Measurements from ENCODE around the gene FLT1. TPM values are rescaled to one million over a fixed set of nuclear protein-coding genes. Genes with fewer than 3 reads are reported as not detected.

FLT1 gene
- total RNA-seq, 1 experiment from 2014 or later = not detected

GRCh38 chr13:28357247-28357825, 137.6 kb downstream of the FLT1 start:
- no TSS peak for BruUV-seq (replicated peaks)
- Mint-ChIP-seq H3K4me3 (ENCODE audit: low read depth, unreplicated experiment) (no peak overlapping the region), H3K4me1 (ENCODE audit: low read depth, unreplicated experiment) (no peaks in the 10 kb centered on the region), H3K36me3 (ENCODE audit: insufficient read depth, unreplicated experiment) (no peaks in the 10 kb centered on the region), H3K27me3 (ENCODE audit: unreplicated experiment) (peaks cover 7% of the 10 kb centered on the region), H3K27ac (ENCODE audit: unreplicated experiment) (no peak overlapping the region), H3K9me3 (ENCODE audit: low read depth, unreplicated experiment) (no peaks in the 10 kb centered on the region)
- CTCF ChIA-PET = interaction anchor here (0.6 kb wide), 1 partner anchor 77 kb away, joined by 7 read pairs; no protein-coding TSS in a partner anchor
- DNase-seq = no peak
- no peak for TF ChIP-seq CTCF (IDR thresholded peaks at IDR 0.05; ENCODE audit: unreplicated experiment)
- intact Hi-C loops (cut with micrococcal nuclease; ENCODE audit: unreplicated experiment) = no loop called here

- intact Hi-C loops (cut with micrococcal nuclease; ENCODE audit: unreplicated experiment) = no loop called here
- CTCF ChIA-PET = interaction anchor here (0.6 kb wide), 1 partner anchor 76 kb away, joined by 7 read pairs; no protein-coding TSS in a partner anchor
These were observed 138.3 kb downstream of the FLT1 start for GRCh38 chr13:28356561-28357021.

GRCh38 chr13:28355822-28356371, 139.0 kb downstream of the FLT1 start:
- TF ChIP-seq CTCF (IDR thresholded peaks at IDR 0.05; ENCODE audit: unreplicated experiment) = no peak
- CTCF ChIA-PET = no interaction called here
- no peak for DNase-seq
- BruUV-seq (replicated peaks) = no TSS peak
- Mint-ChIP-seq H3K27me3 (ENCODE audit: unreplicated experiment) (peaks cover 5% of the 10 kb centered on the region), H3K27ac (ENCODE audit: unreplicated experiment) (no peak overlapping the region), H3K4me3 (ENCODE audit: low read depth, unreplicated experiment) (no peak overlapping the region), H3K9me3 (ENCODE audit: low read depth, unreplicated experiment) (no peaks in the 10 kb centered on the region), H3K36me3 (ENCODE audit: insufficient read depth, unreplicated experiment) (no peaks in the 10 kb centered on the region), H3K4me1 (ENCODE audit: low read depth, unreplicated experiment) (no peaks in the 10 kb centered on the region)
- intact Hi-C loops (cut with micrococcal nuclease; ENCODE audit: unreplicated experiment) = no loop called here

More at GRCh38 chr13:28356561-28357021, 138.3 kb downstream of the FLT1 start:
- no peak for DNase-seq
- no peak for TF ChIP-seq CTCF (IDR thresholded peaks at IDR 0.05; ENCODE audit: unreplicated experiment)
- no peaks in the 10 kb centered on the region for H3K9me3 Mint-ChIP-seq (ENCODE audit: low read depth, unreplicated experiment)
- no TSS peak for BruUV-seq (replicated peaks)
- no peaks in the 10 kb centered on the region for H3K4me1 Mint-ChIP-seq (ENCODE audit: low read depth, unreplicated experiment)
- no peak overlapping the region for H3K4me3 Mint-ChIP-seq (ENCODE audit: low read depth, unreplicated experiment)
- no peaks in the 10 kb centered on the region for H3K27me3 Mint-ChIP-seq (ENCODE audit: unreplicated experiment)
- no peaks in the 10 kb centered on the region for H3K36me3 Mint-ChIP-seq (ENCODE audit: insufficient read depth, unreplicated experiment)
- H3K27ac Mint-ChIP-seq (ENCODE audit: unreplicated experiment) = no peak overlapping the region

- no TSS peak for BruUV-seq (replicated peaks)
- no peak for TF ChIP-seq CTCF (IDR thresholded peaks at IDR 0.05; ENCODE audit: unreplicated experiment)
- peaks cover 12% of the 10 kb centered on the region for H3K27me3 Mint-ChIP-seq (ENCODE audit: unreplicated experiment)
- H3K4me1 Mint-ChIP-seq (ENCODE audit: low read depth, unreplicated experiment) = no peaks in the 10 kb centered on the region
- H3K9me3 Mint-ChIP-seq (ENCODE audit: low read depth, unreplicated experiment) = no peaks in the 10 kb centered on the region
- intact Hi-C loops (cut with micrococcal nuclease; ENCODE audit: unreplicated experiment) = no loop called here
- no peak overlapping the region for H3K4me3 Mint-ChIP-seq (ENCODE audit: low read depth, unreplicated experiment)
- CTCF ChIA-PET = no interaction called here
- no peak for DNase-seq
- no peak overlapping the region for H3K27ac Mint-ChIP-seq (ENCODE audit: unreplicated experiment)
- H3K36me3 Mint-ChIP-seq (ENCODE audit: insufficient read depth, unreplicated experiment) = no peaks in the 10 kb centered on the region
These were observed 139.7 kb downstream of the FLT1 start for GRCh38 chr13:28355046-28355821.

Measured in Calu3 (cell line).